Measurements from ENCODE around the gene DUSP18.

Gene DUSP18

GRCh38 chr22:30695351-30695851, 27.7 kb upstream of the DUSP18 start:
- H3K4me1 ChIP-seq (ENCODE audit: insufficient read depth, low read length, severe bottlenecking) = no peaks in the 10 kb centered on the region
- no peaks in the 10 kb centered on the region for H3K79me2 ChIP-seq (ENCODE audit: insufficient read depth, low read length)
- H3K4me3 ChIP-seq (ENCODE audit: low read depth, low read length, poor library complexity, severe bottlenecking) = no peak overlapping the region
- no peak overlapping the region for H2AFZ ChIP-seq (ENCODE audit: low read length)
- no peaks in the 10 kb centered on the region for H3K27me3 ChIP-seq (ENCODE audit: insufficient read depth, low read length)
- no peak overlapping the region for H3K9ac ChIP-seq (ENCODE audit: low read length)
- TF ChIP-seq EZH2 (IDR thresholded peaks at IDR 0.05; ENCODE audit: borderline replicate concordance, low read length) = no peak
- no peak for TF ChIP-seq CTCF (IDR thresholded peaks at IDR 0.05; ENCODE audit: low read length)
- H3K27ac ChIP-seq (ENCODE audit: low read depth, low read length, poor library complexity, severe bottlenecking) = no peak overlapping the region
- no peaks in the 10 kb centered on the region for H3K36me3 ChIP-seq (ENCODE audit: insufficient read depth, low read length)
- H3K9me3 ChIP-seq (ENCODE audit: low read length) = no peaks in the 10 kb centered on the region
- no peaks in the 10 kb centered on the region for H3F3A ChIP-seq (ENCODE audit: insufficient read depth, low read length)
- no peak overlapping the region for H3K4me2 ChIP-seq (ENCODE audit: low read length)
- H3K9me2 ChIP-seq (ENCODE audit: low read depth, low read length) = no peaks in the 10 kb centered on the region
- H4K20me1 ChIP-seq (ENCODE audit: insufficient read depth, low read length) = no peaks in the 10 kb centered on the region

GRCh38 chr22:30694640-30695350, 27.1 kb upstream of the DUSP18 start, which contains the start of gene OSBP2:
Gene OSBP2 (plus strand): TSS chr22:30694874. CDS start chr22:30694910, 36 bp downstream.
- TF ChIP-seq EZH2 (IDR thresholded peaks at IDR 0.05; ENCODE audit: borderline replicate concordance, low read length) = no peak
- TF ChIP-seq CTCF (IDR thresholded peaks at IDR 0.05; ENCODE audit: low read length) = no peak
- no peak within 1 kb of the TSS for H3K27ac ChIP-seq (ENCODE audit: low read depth, low read length, poor library complexity, severe bottlenecking)
- H3K4me2 ChIP-seq (ENCODE audit: low read length) = no peak within 1 kb of the TSS; the same call in 1 of the 2 replicates
- no peaks in the 10 kb centered on the region for H3K9me3 ChIP-seq (ENCODE audit: low read length)
- no peaks in the 10 kb centered on the region for H3K36me3 ChIP-seq (ENCODE audit: insufficient read depth, low read length)
- no peaks in the 10 kb centered on the region for H4K20me1 ChIP-seq (ENCODE audit: insufficient read depth, low read length)
- H3K79me2 ChIP-seq (ENCODE audit: insufficient read depth, low read length) = no peaks in the 10 kb centered on the region
- H3K4me3 ChIP-seq (ENCODE audit: low read depth, low read length, poor library complexity, severe bottlenecking) = no peak within 1 kb of the TSS
- H3K9ac ChIP-seq (ENCODE audit: low read length) = no peak within 1 kb of the TSS
- H3K4me1 ChIP-seq (ENCODE audit: insufficient read depth, low read length, severe bottlenecking) = no peaks in the 10 kb centered on the region
- H2AFZ ChIP-seq (ENCODE audit: low read length) = no peak within 1 kb of the TSS
- H3K9me2 ChIP-seq (ENCODE audit: low read depth, low read length) = no peaks in the 10 kb centered on the region
- H3F3A ChIP-seq (ENCODE audit: insufficient read depth, low read length) = no peaks in the 10 kb centered on the region
- no peaks in the 10 kb centered on the region for H3K27me3 ChIP-seq (ENCODE audit: insufficient read depth, low read length)

GRCh38 chr22:30694171-30694639, 26.5 kb upstream of the DUSP18 start:
- no peak overlapping the region for H3K9ac ChIP-seq (ENCODE audit: low read length)
- no peak overlapping the region; the same call in 1 of the 2 replicates for H3K4me2 ChIP-seq (ENCODE audit: low read length)
- H3F3A ChIP-seq (ENCODE audit: insufficient read depth, low read length) = no peaks in the 10 kb centered on the region
- H3K27me3 ChIP-seq (ENCODE audit: insufficient read depth, low read length) = no peaks in the 10 kb centered on the region
- no peak overlapping the region for H3K27ac ChIP-seq (ENCODE audit: low read depth, low read length, poor library complexity, severe bottlenecking)
- no peaks in the 10 kb centered on the region for H3K79me2 ChIP-seq (ENCODE audit: insufficient read depth, low read length)
- no peak overlapping the region for H2AFZ ChIP-seq (ENCODE audit: low read length)
- H3K9me2 ChIP-seq (ENCODE audit: low read depth, low read length) = no peaks in the 10 kb centered on the region
- H4K20me1 ChIP-seq (ENCODE audit: insufficient read depth, low read length) = no peaks in the 10 kb centered on the region
- H3K36me3 ChIP-seq (ENCODE audit: insufficient read depth, low read length) = no peaks in the 10 kb centered on the region
- no peaks in the 10 kb centered on the region for H3K9me3 ChIP-seq (ENCODE audit: low read length)
- H3K4me3 ChIP-seq (ENCODE audit: low read depth, low read length, poor library complexity, severe bottlenecking) = no peak overlapping the region
- TF ChIP-seq EZH2 (IDR thresholded peaks at IDR 0.05; ENCODE audit: borderline replicate concordance, low read length) (no peak), CTCF (IDR thresholded peaks at IDR 0.05; ENCODE audit: low read length) (no peak)
- H3K4me1 ChIP-seq (ENCODE audit: insufficient read depth, low read length, severe bottlenecking) = no peaks in the 10 kb centered on the region
